ENCODE measurements around the gene FCN1. TPM values are rescaled to one million over a fixed set of nuclear protein-coding genes. Genes with fewer than 3 reads are reported as not detected.

The FCN1 gene
- total RNA-seq, 1 experiment from 2014 or later = not detected

DNA sequence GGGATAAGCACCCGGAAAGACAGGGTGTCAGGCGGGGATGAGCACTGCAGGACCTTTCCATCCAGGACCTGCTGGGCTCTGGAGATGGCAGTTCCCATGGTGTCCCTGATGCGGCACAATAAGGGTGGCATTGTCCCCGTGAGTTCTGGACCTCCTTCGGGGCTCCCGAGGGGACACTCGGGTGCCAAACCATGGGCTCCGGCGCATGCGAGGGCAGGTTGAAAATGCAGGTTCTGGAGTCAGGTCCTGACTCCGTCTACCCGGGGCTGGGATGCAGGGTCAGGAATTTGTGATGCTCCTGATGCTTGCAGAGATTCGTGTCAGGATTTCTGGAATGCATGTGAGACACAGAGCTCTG lies 36.4 kb downstream of the FCN1 start:
- no peak for TF ChIP-seq CTCF (IDR thresholded peaks at IDR 0.05; ENCODE audit: unreplicated experiment)
- Mint-ChIP-seq H3K9me3 (ENCODE audit: unreplicated experiment) (no peaks in the 10 kb centered on the region), H3K27ac (ENCODE audit: low read depth, unreplicated experiment) (no peak overlapping the region), H3K36me3 (ENCODE audit: insufficient read depth, unreplicated experiment) (no peaks in the 10 kb centered on the region), H3K4me1 (ENCODE audit: insufficient read depth, unreplicated experiment) (no peaks in the 10 kb centered on the region), H3K4me3 (ENCODE audit: unreplicated experiment) (no peak overlapping the region), H3K27me3 (ENCODE audit: insufficient read depth, unreplicated experiment) (peaks cover 64% of the 10 kb centered on the region)
- BruUV-seq (replicated peaks) = no TSS peak
- intact Hi-C loops (cut with micrococcal nuclease) = no loop called here
- DNase-seq (ENCODE audit: unreplicated experiment) = no peak
- POLR2A ChIA-PET = no interaction called here
- CTCF ChIA-PET = interaction anchor here (0.7 kb wide), 1 partner anchor 184 kb away, joined by 5 read pairs; no protein-coding TSS in a partner anchor

GRCh38 chr9:134880484-134881312 lies 37.0 kb downstream of the FCN1 start, which contains the start of gene FCN2:
Gene FCN2 (plus strand): TSS chr9:134880810. CDS start chr9:134880822, 12 bp downstream.
- Mint-ChIP-seq H3K4me1 (ENCODE audit: insufficient read depth, unreplicated experiment) (no peaks in the 10 kb centered on the region), H3K27ac (ENCODE audit: low read depth, unreplicated experiment) (no peak within 1 kb of the TSS), H3K27me3 (ENCODE audit: insufficient read depth, unreplicated experiment) (peaks cover 65% of the 10 kb centered on the region), H3K36me3 (ENCODE audit: insufficient read depth, unreplicated experiment) (no peaks in the 10 kb centered on the region), H3K9me3 (ENCODE audit: unreplicated experiment) (no peaks in the 10 kb centered on the region), H3K4me3 (ENCODE audit: unreplicated experiment) (no peak within 1 kb of the TSS)
- DNase-seq (ENCODE audit: unreplicated experiment) = no peak
- no TSS peak for BruUV-seq (replicated peaks)
- CTCF ChIA-PET = interaction anchor here (0.6 to 0.7 kb wide), 2 partner anchors 184 to 918 kb away, joined by 3 to 5 read pairs; no protein-coding TSS in a partner anchor
- intact Hi-C loops (cut with micrococcal nuclease) = no loop called here
- TF ChIP-seq CTCF (IDR thresholded peaks at IDR 0.05; ENCODE audit: unreplicated experiment) = no peak
- POLR2A ChIA-PET = no interaction called here

DNA sequence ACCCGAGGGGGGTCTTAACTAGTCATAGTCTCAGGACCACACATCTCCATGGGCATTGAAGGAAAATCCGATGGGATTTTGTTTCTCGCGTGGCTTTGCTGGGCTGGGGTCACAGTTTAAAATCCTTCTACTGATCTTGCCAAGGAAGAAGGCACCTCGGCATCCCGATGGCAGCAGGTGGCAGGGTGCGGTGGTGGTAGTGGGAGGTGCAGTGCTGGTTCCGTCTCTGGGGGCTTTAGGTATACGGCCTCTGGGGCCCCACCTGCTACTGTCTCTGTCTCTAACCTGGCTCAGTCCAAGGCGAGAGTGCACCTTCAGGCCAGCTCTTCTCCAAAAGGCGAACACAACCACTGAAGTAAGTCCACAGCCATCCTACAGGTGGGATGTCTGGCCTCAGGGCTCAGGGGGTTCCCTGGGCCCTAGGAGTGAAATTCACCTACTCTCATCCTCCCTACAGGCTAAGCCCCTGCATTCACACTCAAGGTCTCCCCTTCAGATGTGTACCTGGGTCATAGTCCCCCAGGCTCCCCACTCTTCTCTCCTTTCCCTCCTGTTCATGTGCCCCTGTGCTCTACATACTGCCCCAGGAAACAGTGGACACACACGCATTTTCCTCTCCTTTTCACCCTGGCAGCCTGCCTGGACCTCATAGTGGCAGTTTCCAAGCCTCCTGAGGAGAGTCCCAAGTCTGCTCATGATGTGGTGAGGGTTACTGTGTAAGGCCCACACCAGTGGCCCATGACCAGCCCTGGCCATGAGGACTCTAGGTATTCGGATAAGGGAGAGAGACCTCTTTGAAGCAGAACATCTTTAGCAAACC lies 37.8 kb downstream of the FCN1 start:
- ChIA-PET CTCF (no interaction called here), POLR2A (no interaction called here)
- H3K4me3 Mint-ChIP-seq (ENCODE audit: unreplicated experiment) = no peak overlapping the region
- H3K36me3 Mint-ChIP-seq (ENCODE audit: insufficient read depth, unreplicated experiment) = no peaks in the 10 kb centered on the region
- no peaks in the 10 kb centered on the region for H3K9me3 Mint-ChIP-seq (ENCODE audit: unreplicated experiment)
- intact Hi-C loops (cut with micrococcal nuclease) = no loop called here
- BruUV-seq (replicated peaks) = no TSS peak
- no peak for DNase-seq (ENCODE audit: unreplicated experiment)
- TF ChIP-seq CTCF (IDR thresholded peaks at IDR 0.05; ENCODE audit: unreplicated experiment) = no peak
- H3K27me3 Mint-ChIP-seq (ENCODE audit: insufficient read depth, unreplicated experiment) = peaks cover 73% of the 10 kb centered on the region
- H3K4me1 Mint-ChIP-seq (ENCODE audit: insufficient read depth, unreplicated experiment) = no peaks in the 10 kb centered on the region
- H3K27ac Mint-ChIP-seq (ENCODE audit: low read depth, unreplicated experiment) = no peak overlapping the region

GRCh38 chr9:134877541-134877940 lies 40.2 kb downstream of the FCN1 start:
- POLR2A ChIA-PET = no interaction called here
- TF ChIP-seq CTCF (IDR thresholded peaks at IDR 0.05; ENCODE audit: unreplicated experiment) = no peak
- Mint-ChIP-seq H3K4me1 (ENCODE audit: insufficient read depth, unreplicated experiment) (peaks cover under 1% of the 10 kb centered on the region), H3K9me3 (ENCODE audit: unreplicated experiment) (peaks cover under 1% of the 10 kb centered on the region), H3K27me3 (ENCODE audit: insufficient read depth, unreplicated experiment) (peaks cover 87% of the 10 kb centered on the region), H3K4me3 (ENCODE audit: unreplicated experiment) (no peak overlapping the region), H3K36me3 (ENCODE audit: insufficient read depth, unreplicated experiment) (no peaks in the 10 kb centered on the region), H3K27ac (ENCODE audit: low read depth, unreplicated experiment) (no peak overlapping the region)
- intact Hi-C loops (cut with micrococcal nuclease) = no loop called here
- CTCF ChIA-PET = no interaction called here
- no peak for DNase-seq (ENCODE audit: unreplicated experiment)
- no TSS peak for BruUV-seq (replicated peaks)

Data from MCF 10A (cell line).